Gastrocnemius medialis (tissue), 4 donors: ENCODE measurements around the gene SUCLG2.

Experiments used
- POLR2A ChIP-seq, 2 donors: fragments of 450-650 bp; IDR thresholded peaks; one replicate each; pipeline ENCODE4 v1.6.1; 2017; ENCODE audit warnings: antibody characterized with exemption in 2 of 2, mild to moderate bottlenecking in 2 of 2, moderate library complexity in 2 of 2
- TF ChIP-seq, protein P1 (sequence below), 5 experiments: fragments of 450-650 bp in 3 of 5; fragments of 200-600 bp in 2 of 5; sonication (generic) in 2 of 5; IDR thresholded peaks in 4 of 5; conservative IDR thresholded peaks in 1 of 5; 1 replicate in 4 of 5; 2 replicates in 1 of 5; pipeline ENCODE4 v1.5.1; 2016 to 2019; ENCODE audit warnings: antibody characterized with exemption in 5 of 5, mild to moderate bottlenecking in 3 of 5, moderate library complexity in 3 of 5

DNA sequence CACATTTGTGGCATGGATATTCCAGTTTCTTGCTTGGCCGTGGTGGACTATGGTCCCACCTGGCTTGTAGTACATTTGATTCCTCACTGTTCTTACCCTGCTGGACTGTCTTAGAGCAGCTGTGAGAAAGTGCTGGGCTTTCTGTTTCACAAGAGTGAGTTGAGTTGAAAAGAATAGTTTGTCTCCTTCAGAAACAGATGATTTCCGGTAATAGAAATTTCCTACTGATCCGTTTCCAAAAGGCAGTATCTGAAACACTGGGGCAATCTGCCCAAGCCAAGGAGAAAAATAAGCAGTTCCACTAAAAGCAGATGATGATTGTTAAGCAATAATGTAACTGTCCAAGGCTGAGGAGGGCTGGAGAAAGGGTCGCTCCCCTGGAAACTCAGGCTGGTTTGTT is 96.0 kb downstream of the SUCLG2 start:
- TF ChIP-seq POLR2A (IDR thresholded peaks at IDR 0.05), result no peak
- TF ChIP-seq, protein P1, sequence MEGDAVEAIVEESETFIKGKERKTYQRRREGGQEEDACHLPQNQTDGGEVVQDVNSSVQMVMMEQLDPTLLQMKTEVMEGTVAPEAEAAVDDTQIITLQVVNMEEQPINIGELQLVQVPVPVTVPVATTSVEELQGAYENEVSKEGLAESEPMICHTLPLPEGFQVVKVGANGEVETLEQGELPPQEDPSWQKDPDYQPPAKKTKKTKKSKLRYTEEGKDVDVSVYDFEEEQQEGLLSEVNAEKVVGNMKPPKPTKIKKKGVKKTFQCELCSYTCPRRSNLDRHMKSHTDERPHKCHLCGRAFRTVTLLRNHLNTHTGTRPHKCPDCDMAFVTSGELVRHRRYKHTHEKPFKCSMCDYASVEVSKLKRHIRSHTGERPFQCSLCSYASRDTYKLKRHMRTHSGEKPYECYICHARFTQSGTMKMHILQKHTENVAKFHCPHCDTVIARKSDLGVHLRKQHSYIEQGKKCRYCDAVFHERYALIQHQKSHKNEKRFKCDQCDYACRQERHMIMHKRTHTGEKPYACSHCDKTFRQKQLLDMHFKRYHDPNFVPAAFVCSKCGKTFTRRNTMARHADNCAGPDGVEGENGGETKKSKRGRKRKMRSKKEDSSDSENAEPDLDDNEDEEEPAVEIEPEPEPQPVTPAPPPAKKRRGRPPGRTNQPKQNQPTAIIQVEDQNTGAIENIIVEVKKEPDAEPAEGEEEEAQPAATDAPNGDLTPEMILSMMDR (IDR thresholded peaks at IDR 0.05 in 4 of 5, conservative IDR thresholded peaks at IDR 0.05 in 1 of 5), result no peak
